Lung (tissue), 12 donors: ENCODE data around the gene CIAO2B. TPM values are rescaled to one million over a fixed set of nuclear protein-coding genes. Genes with fewer than 3 reads are reported as not detected.

ENCODE experiments used
- ATAC-seq: fragments of 200-7000 bp; cut with Tn5 transposase; one replicate; pipeline ENCODE4 v1.9.1; 2020; ENCODE audit warnings: moderate number of reproducible peaks; ENCODE audit not compliant: insufficient read depth, low FRiP score
- DNase-seq, 3 donors: peaks; one replicate each; pipeline ENCODE4 v3.0.0-alpha.2; 2013 to 2017
- H3K27ac ChIP-seq, 2 donors: one replicate each; pipeline ENCODE4 v1.5.1; 2013; ENCODE audit warnings: mild to moderate bottlenecking in 2 of 2, moderate library complexity in 2 of 2, control low read depth in 1 of 2, inconsistent platforms in 1 of 2, low read depth in 1 of 2, low read length in 1 of 2
- H3K27me3 ChIP-seq, 3 donors: one replicate each; pipeline ENCODE4 v1.5.1; 2013; ENCODE audit warnings: low read length in 2 of 3; ENCODE audit not compliant: control insufficient read depth in 3 of 3, insufficient read depth in 3 of 3
- H3K36me3 ChIP-seq, 4 donors: one replicate each; pipeline ENCODE4 v1.5.1; 2013; ENCODE audit warnings: low read length in 4 of 4, mild to moderate bottlenecking in 1 of 4, moderate library complexity in 1 of 4; ENCODE audit not compliant: control insufficient read depth in 4 of 4, insufficient read depth in 4 of 4
- H3K4me1 ChIP-seq, 5 donors: one replicate each; pipeline ENCODE4 v1.5.1; 2013; ENCODE audit warnings: low read length in 5 of 5, mild to moderate bottlenecking in 2 of 5, moderate library complexity in 1 of 5; ENCODE audit not compliant: control insufficient read depth in 5 of 5, insufficient read depth in 5 of 5
- H3K4me3 ChIP-seq: one replicate; pipeline ENCODE4 v1.5.1; 2013; ENCODE audit warnings: mild to moderate bottlenecking, control low read depth, moderate library complexity
- H3K9ac ChIP-seq, 2 donors: one replicate each; pipeline ENCODE4 v1.5.1; 2013; ENCODE audit warnings: low read length in 2 of 2, control low read depth in 1 of 2; ENCODE audit not compliant: insufficient read depth in 1 of 2
- H3K9me3 ChIP-seq, 4 donors: one replicate each; pipeline ENCODE4 v1.5.1; 2013; ENCODE audit warnings: low read length in 3 of 4, mild to moderate bottlenecking in 1 of 4, moderate library complexity in 1 of 4; ENCODE audit not compliant: control insufficient read depth in 4 of 4, insufficient read depth in 3 of 4
- CTCF ChIP-seq: IDR thresholded peaks from 2 replicates; pipeline ENCODE4 v1.5.1; 2012; ENCODE audit warnings: mild to moderate bottlenecking; ENCODE audit errors: control extremely low read depth, extremely low read depth
- WGBS, 2 donors: extraction: QIAGEN DNeasy Blood & Tissue Kit; methylation state at CpG; one replicate each; pipeline ENCODE4 v1.1.7; 2013; 5-methylcytosine and 5-hydroxymethylcytosine counted together
- polyA plus RNA-seq, 2 donors: library from polyadenylated mRNA; stranded (reverse); fragments of 200-250 nt; gene quantifications; one replicate each; pipeline ENCODE4 v1.2.1, GENCODE V29; 2013
- total RNA-seq, 2 donors: library from RNA; depleted of rRNA in 1 of 2; stranded (reverse); fragments of >200 nt in 1 of 2; gene quantifications; one replicate each; pipeline ENCODE4 v1.2.1, GENCODE V29; 2014 to 2021
- donor health status: control.
- donor health status: control.
- donor health status: Bipolar disorder and iron deficiency.
- donor health status: healthy.
- donor health status: DM: yes; HTN: yes; CAD: no.

The CIAO2B gene
- total and polyA plus RNA-seq, 4 donors: 48.8 to 257 (median 159) TPM

DNA sequence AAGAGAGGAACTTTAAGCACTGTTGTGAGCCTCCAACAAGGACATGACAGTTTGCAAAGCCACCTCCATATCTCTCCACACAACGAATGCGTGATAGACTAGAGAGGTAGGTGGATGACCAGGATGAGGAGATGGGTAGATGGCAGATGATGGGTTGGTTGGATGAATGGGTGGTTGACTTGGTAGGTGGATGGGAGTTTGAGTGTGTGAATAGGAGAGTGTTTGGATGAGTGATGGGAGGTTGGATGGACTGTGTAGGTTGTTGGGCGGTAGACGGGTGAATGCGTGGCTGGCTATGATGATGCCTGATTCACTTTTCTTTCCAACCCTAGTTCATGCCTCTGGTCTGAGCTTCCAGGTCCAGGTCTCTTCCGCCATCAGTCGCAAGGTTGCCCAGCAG lies 19.7 kb downstream of the CIAO2B start:
- H3K9me3 ChIP-seq: no peaks in the 10 kb centered on the region
- no peaks in the 10 kb centered on the region for H3K36me3 ChIP-seq
- ATAC-seq (no peak), DNase-seq (no peak)
- peaks cover 0 to 3% (median 0%) of the 10 kb centered on the region in 5 donors for H3K4me1 ChIP-seq
- no peak overlapping the region for H3K9ac ChIP-seq
- no peaks in the 10 kb centered on the region for H3K27me3 ChIP-seq
- WGBS, 2 donors: 94 to 97% methylated on average over 7 of the region's 7 CpGs
- no peak for TF ChIP-seq CTCF
- H3K27ac ChIP-seq: no peak overlapping the region
- H3K4me3 ChIP-seq: no peak overlapping the region

DNA sequence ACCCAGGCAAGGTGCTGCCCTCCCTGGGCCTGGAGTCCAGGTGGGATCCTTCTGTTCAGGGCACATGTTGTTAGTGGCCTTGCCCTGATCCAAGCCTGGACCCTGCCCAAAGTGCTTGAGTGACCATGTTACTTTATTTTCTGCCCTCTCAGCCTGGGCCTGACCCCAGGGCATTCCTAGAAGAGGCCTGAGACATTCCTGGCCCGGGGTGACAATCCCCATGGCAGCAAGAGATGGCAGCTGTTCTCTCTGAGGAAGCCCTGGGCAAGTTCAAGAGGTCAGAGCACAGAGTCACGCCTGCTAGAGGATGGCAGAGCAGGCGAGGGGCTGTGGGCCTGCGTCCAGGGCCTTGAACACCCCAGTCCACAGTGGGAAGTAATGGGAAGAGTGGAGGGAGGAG lies 20.5 kb downstream of the CIAO2B start:
- Histone ChIP-seq H3K27ac (no peak overlapping the region), H3K27me3 (no peaks in the 10 kb centered on the region), H3K9me3 (no peaks in the 10 kb centered on the region), H3K36me3 (no peaks in the 10 kb centered on the region), H3K9ac (no peak overlapping the region), H3K4me3 (no peak overlapping the region), H3K4me1 (peaks cover 0 to 2% (median 0%) of the 10 kb centered on the region in 5 donors)
- WGBS, 2 donors: 83 to 89% methylated on average over 4 of the region's 4 CpGs
- DNase-seq: no peak
- no peak for TF ChIP-seq CTCF
- no peak for ATAC-seq

- WGBS, 2 donors: 50 to 58% methylated on average over 10 of the region's 10 CpGs
- ATAC-seq (no peak), DNase-seq (no peak)
- Histone ChIP-seq H3K4me3 (no peak overlapping the region), H3K9ac (no peak overlapping the region), H3K9me3 (no peaks in the 10 kb centered on the region), H3K27me3 (no peaks in the 10 kb centered on the region), H3K36me3 (no peaks in the 10 kb centered on the region), H3K27ac (no peak overlapping the region), H3K4me1 (no peaks in the 10 kb centered on the region)
- no peak for TF ChIP-seq CTCF
These were observed 21.1 kb downstream of the CIAO2B start for GRCh38 chr16:66913081-66913480.

- no peak overlapping the region for H3K27ac ChIP-seq
- 92 to 93% methylated on average over 8 of the region's 8 CpGs for WGBS, 2 donors
- ATAC-seq: no peak
These were observed 22.4 kb downstream of the CIAO2B start for GRCh38 chr16:66911801-66912200.

More at GRCh38 chr16:66911801-66912200, 22.4 kb downstream of the CIAO2B start:
- Histone ChIP-seq H3K36me3 (no peaks in the 10 kb centered on the region), H3K27me3 (no peaks in the 10 kb centered on the region), H3K4me3 (no peak overlapping the region), H3K4me1 (peaks cover 0 to 6% (median 0%) of the 10 kb centered on the region in 5 donors), H3K9ac (no peak overlapping the region), H3K9me3 (no peaks in the 10 kb centered on the region)
- TF ChIP-seq CTCF: no peak
- DNase-seq: no peak
